Spleen (tissue), 7 donors: Measurements from ENCODE around the gene MPZL2.

ENCODE experiments used
- POLR2A ChIP-seq, 3 donors: fragments of 450-650 bp; IDR thresholded peaks; one replicate each; pipeline ENCODE4 v1.5.1; 2017; ENCODE audit warnings: antibody characterized with exemption in 3 of 3, mild to moderate bottlenecking in 1 of 3
- POLR2AphosphoS5 ChIP-seq, 3 donors: sonication (generic); formaldehyde crosslinking; IDR thresholded peaks; one replicate each; pipeline ENCODE4 v1.5.1; 2017; ENCODE audit warnings: antibody characterized with exemption in 3 of 3
- TF ChIP-seq, protein P1 (sequence below), 11 experiments: fragments of 200-600 bp in 7 of 11; fragments of 450-650 bp in 4 of 11; sonication (generic) in 4 of 11; IDR thresholded peaks in 8 of 11; conservative IDR thresholded peaks in 3 of 11; 1 replicate in 7 of 11; 2 replicates in 4 of 11; pipeline versions ENCODE4 v1.4.0 to v1.8.0; 2016 to 2021; ENCODE audit warnings: antibody characterized with exemption in 11 of 11, inconsistent platforms in 4 of 11, mild to moderate bottlenecking in 1 of 11
- donor health status: DM: no; HTN: no; CAD: no; lungs with moderate emphysema.
- donor health status: DM: no; HTN: no; CAD: no.
- donor health status: DM: no; HTN: no; CAD: no.

DNA sequence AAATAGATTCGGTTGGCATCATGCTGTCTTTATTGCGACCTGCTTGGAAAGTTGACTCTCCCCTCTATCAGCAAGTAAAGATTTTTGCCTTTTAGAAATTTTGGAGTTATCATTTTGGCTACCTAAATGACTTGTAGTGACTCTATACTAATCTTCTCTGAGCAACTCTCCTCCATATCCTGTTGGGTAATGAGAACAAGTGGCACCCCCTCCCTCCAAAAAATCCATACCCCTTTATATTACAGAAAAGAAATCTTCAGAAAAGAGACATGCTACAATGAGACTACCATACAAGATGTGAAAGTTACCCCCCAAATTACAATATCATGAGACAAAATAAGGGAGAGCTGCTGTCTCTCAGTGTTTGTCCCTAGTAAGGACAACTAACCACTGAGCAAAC lies 40.5 kb downstream of the MPZL2 start:
- TF ChIP-seq, protein P1, sequence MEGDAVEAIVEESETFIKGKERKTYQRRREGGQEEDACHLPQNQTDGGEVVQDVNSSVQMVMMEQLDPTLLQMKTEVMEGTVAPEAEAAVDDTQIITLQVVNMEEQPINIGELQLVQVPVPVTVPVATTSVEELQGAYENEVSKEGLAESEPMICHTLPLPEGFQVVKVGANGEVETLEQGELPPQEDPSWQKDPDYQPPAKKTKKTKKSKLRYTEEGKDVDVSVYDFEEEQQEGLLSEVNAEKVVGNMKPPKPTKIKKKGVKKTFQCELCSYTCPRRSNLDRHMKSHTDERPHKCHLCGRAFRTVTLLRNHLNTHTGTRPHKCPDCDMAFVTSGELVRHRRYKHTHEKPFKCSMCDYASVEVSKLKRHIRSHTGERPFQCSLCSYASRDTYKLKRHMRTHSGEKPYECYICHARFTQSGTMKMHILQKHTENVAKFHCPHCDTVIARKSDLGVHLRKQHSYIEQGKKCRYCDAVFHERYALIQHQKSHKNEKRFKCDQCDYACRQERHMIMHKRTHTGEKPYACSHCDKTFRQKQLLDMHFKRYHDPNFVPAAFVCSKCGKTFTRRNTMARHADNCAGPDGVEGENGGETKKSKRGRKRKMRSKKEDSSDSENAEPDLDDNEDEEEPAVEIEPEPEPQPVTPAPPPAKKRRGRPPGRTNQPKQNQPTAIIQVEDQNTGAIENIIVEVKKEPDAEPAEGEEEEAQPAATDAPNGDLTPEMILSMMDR (IDR thresholded peaks at IDR 0.05 in 8 of 11, conservative IDR thresholded peaks at IDR 0.05 in 3 of 11): no peak
- TF ChIP-seq POLR2A (IDR thresholded peaks at IDR 0.05) (no peak), POLR2AphosphoS5 (IDR thresholded peaks at IDR 0.05) (no peak)
